Measurements from ENCODE around the gene PHOSPHO1. TPM values are rescaled to one million over a fixed set of nuclear protein-coding genes. Genes with fewer than 3 reads are reported as not detected.

The PHOSPHO1 gene
- total RNA-seq, 6 donors from 2014 or later, result 0.30 to 4.7 (median 3.1) TPM; not detected in 1

- H3K9me3 ChIP-seq, result no peaks in the 10 kb centered on the region
- H3K4me1 ChIP-seq, result peaks cover 7 to 18% (median 12%) of the 10 kb centered on the region in 4 donors
- ATAC-seq (ENCODE audit: low FRiP score in 2 of 2), result peak; percentile 80 to 91
- H3K4me3 ChIP-seq, result peak overlapping the region; percentile 3 to 66 (median 55)
- TF ChIP-seq EP300 (IDR thresholded peaks at IDR 0.05) (no peak), CTCF (IDR thresholded peaks at IDR 0.05) (no peak), POLR2A (IDR thresholded peaks at IDR 0.05) (peak in 2 of 4 donors; percentile 24 to 75), POLR2AphosphoS5 (IDR thresholded peaks at IDR 0.05) (peak in 1 of 2 donors; percentile 57)
- H3K27me3 ChIP-seq, result no peaks in the 10 kb centered on the region
- H3K36me3 ChIP-seq, result no peaks in the 10 kb centered on the region
- H3K27ac ChIP-seq, result peak overlapping the region; percentile 81 to 88 (median 81)
- DNase-seq, result peak; percentile 78 to 93
- 3 to 15% methylated on average over 5 to 30 of the region's 77 CpGs for WGBS, 2 donors
Measured at GRCh38 chr17:49260011-49260816, 29.6 kb upstream of the PHOSPHO1 start.

- Histone ChIP-seq H3K27me3 (no peaks in the 10 kb centered on the region), H3K4me3 (peak overlapping the region; percentile 3 to 66 (median 55)), H3K27ac (peak overlapping the region; percentile 81 to 88 (median 81)), H3K9me3 (no peaks in the 10 kb centered on the region), H3K4me1 (peaks cover 7 to 18% (median 12%) of the 10 kb centered on the region in 4 donors), H3K36me3 (no peaks in the 10 kb centered on the region)
- TF ChIP-seq EP300 (IDR thresholded peaks at IDR 0.05) (no peak), CTCF (IDR thresholded peaks at IDR 0.05) (no peak), POLR2A (IDR thresholded peaks at IDR 0.05) (no peak), POLR2AphosphoS5 (IDR thresholded peaks at IDR 0.05) (no peak)
- no peak for DNase-seq
- WGBS, 2 donors, result 10 to 13% methylated on average over 10 of the region's 10 CpGs
- no peak for ATAC-seq (ENCODE audit: low FRiP score in 2 of 2)
Measured at GRCh38 chr17:49259663-49260010, 29.1 kb upstream of the PHOSPHO1 start.

- Histone ChIP-seq H3K27ac (no peak overlapping the region), H3K4me1 (peaks cover 7 to 18% (median 12%) of the 10 kb centered on the region in 4 donors), H3K36me3 (no peaks in the 10 kb centered on the region), H3K4me3 (no peak overlapping the region), H3K27me3 (no peaks in the 10 kb centered on the region), H3K9me3 (no peaks in the 10 kb centered on the region)
- 87 to 90% methylated on average over 3 of the region's 3 CpGs for WGBS, 2 donors
- ATAC-seq (ENCODE audit: low FRiP score in 2 of 2) (no peak), DNase-seq (no peak)
- TF ChIP-seq POLR2A (IDR thresholded peaks at IDR 0.05) (no peak), EP300 (IDR thresholded peaks at IDR 0.05) (no peak), POLR2AphosphoS5 (IDR thresholded peaks at IDR 0.05) (no peak), CTCF (IDR thresholded peaks at IDR 0.05) (no peak)
Measured at GRCh38 chr17:49258394-49258793, 27.8 kb upstream of the PHOSPHO1 start.

- Histone ChIP-seq H3K4me3 (no peak overlapping the region), H3K27ac (no peak overlapping the region), H3K9me3 (no peaks in the 10 kb centered on the region), H3K27me3 (no peaks in the 10 kb centered on the region), H3K4me1 (peaks cover 0 to 9% (median 4%) of the 10 kb centered on the region in 4 donors), H3K36me3 (no peaks in the 10 kb centered on the region)
- DNase-seq (no peak), ATAC-seq (ENCODE audit: low FRiP score in 2 of 2) (no peak)
- WGBS, 2 donors, result 67 to 71% methylated on average over 5 of the region's 5 CpGs
- TF ChIP-seq POLR2AphosphoS5 (IDR thresholded peaks at IDR 0.05), result no peak
- no peak for TF ChIP-seq POLR2A (IDR thresholded peaks at IDR 0.05)
- no peak for TF ChIP-seq EP300 (IDR thresholded peaks at IDR 0.05)
- no peak for TF ChIP-seq CTCF (IDR thresholded peaks at IDR 0.05)
Measured at GRCh38 chr17:49255125-49255524, 24.5 kb upstream of the PHOSPHO1 start.

Data from upper lobe of left lung (tissue), 6 donors.